Ectodermal cell (in vitro differentiated cells): ENCODE measurements around the gene BEX3.
"Not testable (repeated sequence)": the region's sequence is repeated elsewhere in the genome, so short reads cannot be mapped to it uniquely, and the experiment has no call there.

Source experiments
- H3K27ac ChIP-seq: 2 replicates; pipeline ENCODE4 v1.7.0; 2013; ENCODE audit warnings: mild to moderate bottlenecking, low read depth, low read length; ENCODE audit not compliant: insufficient read depth, poor library complexity, severe bottlenecking
- H3K27me3 ChIP-seq: 2 replicates; pipeline ENCODE4 v1.7.0; 2013; ENCODE audit warnings: mild to moderate bottlenecking, low read length; ENCODE audit not compliant: insufficient read depth, control insufficient read depth, poor library complexity, severe bottlenecking
- H3K36me3 ChIP-seq: one replicate; pipeline ENCODE4 v1.7.0; 2013; ENCODE audit warnings: low read length; ENCODE audit not compliant: control insufficient read depth, insufficient read depth
- H3K4me1 ChIP-seq: one replicate; pipeline ENCODE4 v1.7.0; 2013; ENCODE audit warnings: low read length; ENCODE audit not compliant: control insufficient read depth, insufficient read depth
- H3K4me3 ChIP-seq: 2 replicates; pipeline ENCODE4 v1.7.0; 2013; ENCODE audit warnings: low read depth, low read length, control low read depth; ENCODE audit not compliant: insufficient read depth
- H3K9me3 ChIP-seq: 2 replicates; pipeline ENCODE4 v1.7.0; 2013; ENCODE audit warnings: mild to moderate bottlenecking, low read length, moderate library complexity; ENCODE audit not compliant: control insufficient read depth
- WGBS, 2 experiments: methylation state at CpG; one replicate each; pipeline ENCODE4 v1.1.7; 2013; ENCODE audit warnings: missing lambda C conversion rate in 2 of 2; 5-methylcytosine and 5-hydroxymethylcytosine counted together

Gene BEX3

DNA sequence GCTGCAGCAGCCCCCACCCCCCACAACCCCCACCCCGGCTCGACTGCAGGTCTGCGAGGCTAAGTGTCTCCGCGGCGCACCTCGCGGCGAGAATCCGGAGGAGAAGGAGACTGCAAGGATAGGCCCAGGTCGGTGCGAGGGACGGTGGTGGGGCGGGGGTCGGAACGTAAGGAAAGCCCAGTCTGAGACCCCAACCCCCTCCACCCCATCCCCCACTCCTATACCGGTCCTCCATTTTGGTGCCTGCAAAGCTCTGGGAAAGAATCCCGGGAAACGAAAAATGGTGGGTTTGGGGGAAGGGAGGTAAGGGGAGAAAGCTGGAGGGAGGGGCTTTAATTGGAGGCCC, 614 bp downstream of the BEX3 start:
- Histone ChIP-seq H3K4me3 (peak overlapping the region; percentile 72), H3K9me3 (no peaks in the 10 kb centered on the region), H3K4me1 (no peaks in the 10 kb centered on the region), H3K27ac (peak overlapping the region; percentile 55), H3K27me3 (no peaks in the 10 kb centered on the region), H3K36me3 (no peaks in the 10 kb centered on the region)
- WGBS, 2 experiments: 0% methylated on average over 9 to 10 of the region's 19 CpGs

DNA sequence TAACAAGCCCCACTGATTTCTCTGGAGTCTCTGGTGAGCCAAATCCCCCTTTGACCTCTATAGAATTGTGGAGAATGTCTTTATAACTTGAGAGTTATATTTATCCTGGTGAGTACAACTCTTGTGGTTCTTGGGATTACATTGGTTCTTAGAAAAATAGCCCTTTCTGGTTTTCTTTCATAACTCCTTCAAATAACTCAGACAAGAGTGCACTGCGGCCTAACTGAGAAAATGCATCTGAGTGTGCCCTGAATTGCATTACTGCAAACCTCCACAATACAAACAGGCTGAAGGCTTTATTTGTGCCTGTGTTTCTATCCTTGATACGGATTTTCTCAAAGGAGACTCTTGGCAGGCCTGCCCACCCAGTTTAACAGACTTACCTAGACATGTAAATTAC, 2.7 kb downstream of the BEX3 start:
- Histone ChIP-seq H3K4me3 (no peak overlapping the region), H3K9me3 (no peaks in the 10 kb centered on the region), H3K27ac (no peak overlapping the region), H3K4me1 (no peaks in the 10 kb centered on the region), H3K27me3 (no peaks in the 10 kb centered on the region), H3K36me3 (no peaks in the 10 kb centered on the region)
- WGBS, 2 experiments: 88 to 89% methylated on average over 1 to 2 of the region's 2 CpGs

DNA sequence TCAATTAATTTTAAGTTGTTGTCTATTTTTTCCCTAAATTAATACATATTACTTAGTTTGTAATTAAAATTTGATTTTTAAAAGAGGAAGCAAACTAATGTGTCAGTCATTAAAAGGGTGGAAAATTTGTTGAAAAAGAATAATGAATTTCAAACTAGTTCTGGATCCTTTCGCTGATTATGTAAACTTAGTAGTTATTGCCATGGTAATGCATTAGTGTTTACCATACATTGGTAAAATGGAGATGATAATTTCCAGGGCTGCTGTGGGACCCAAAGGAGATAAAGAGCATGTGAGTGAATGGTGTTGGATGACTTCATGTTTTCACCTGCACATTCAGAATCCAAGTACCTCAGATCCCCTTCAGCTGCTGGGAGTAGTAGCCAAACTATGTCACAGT, 6.5 kb downstream of the BEX3 start:
- Histone ChIP-seq H3K27ac (no peak overlapping the region), H3K27me3 (no peaks in the 10 kb centered on the region), H3K4me3 (no peak overlapping the region), H3K4me1 (no peaks in the 10 kb centered on the region), H3K9me3 (no peaks in the 10 kb centered on the region), H3K36me3 (no peaks in the 10 kb centered on the region)
- 96 to 100% methylated on average over 1 of the region's 1 CpG for WGBS, 2 experiments

DNA sequence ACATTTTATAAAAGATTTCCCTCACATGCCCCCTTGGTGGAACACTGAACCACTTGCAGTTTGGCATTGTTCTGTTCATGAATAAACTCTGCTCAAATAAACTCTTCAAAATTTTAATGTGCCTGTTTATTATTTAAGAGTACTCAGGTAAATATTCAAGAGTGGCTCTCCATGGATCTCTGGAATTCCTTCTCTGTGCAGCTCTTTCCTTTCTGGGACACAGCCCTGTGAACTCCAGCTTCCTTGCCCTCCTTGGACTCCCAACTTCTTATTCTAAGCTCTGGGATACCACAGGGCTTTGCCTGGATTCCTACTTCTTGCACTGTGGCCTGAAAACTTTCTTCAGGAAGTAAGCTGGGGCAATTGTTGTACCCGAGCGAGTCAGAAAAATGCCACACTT, 8.3 kb downstream of the BEX3 start:
- no peak overlapping the region for H3K4me3 ChIP-seq
- H3K27me3 ChIP-seq: no peaks in the 10 kb centered on the region
- WGBS, 2 experiments: 92 to 93% methylated on average over 2 of the region's 2 CpGs
- H3K36me3 ChIP-seq: no peaks in the 10 kb centered on the region
- H3K4me1 ChIP-seq: no peaks in the 10 kb centered on the region
- H3K27ac ChIP-seq: no peak overlapping the region
- no peaks in the 10 kb centered on the region for H3K9me3 ChIP-seq

DNA sequence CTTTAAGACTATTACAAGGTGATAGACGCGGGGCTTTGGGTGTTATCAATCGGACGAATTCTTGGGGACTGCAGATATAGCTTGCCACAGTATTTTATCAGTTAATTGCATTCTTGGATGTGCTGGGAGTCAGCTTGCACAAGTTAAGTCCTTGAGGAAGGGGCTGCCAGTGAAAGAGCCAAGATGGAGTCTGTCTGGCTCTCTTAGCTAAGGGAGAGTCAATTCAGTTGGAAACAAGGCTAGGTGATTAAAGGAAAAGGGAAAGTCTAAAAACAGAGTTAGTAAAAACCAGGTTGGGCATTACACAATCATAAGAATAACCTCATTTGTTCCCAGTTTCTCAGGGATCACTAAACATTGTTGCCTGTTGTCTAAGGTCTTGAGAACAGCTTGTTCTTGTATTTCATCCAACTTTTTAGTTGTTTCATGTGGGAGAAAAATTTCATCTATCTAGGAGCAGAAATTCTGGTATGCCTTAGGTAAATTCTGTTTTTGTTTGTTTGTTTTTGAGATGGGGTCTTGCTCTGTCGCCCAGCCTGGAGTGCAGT, 9.0 kb downstream of the BEX3 start:
- not testable (repeated sequence) for H3K27me3 ChIP-seq, H3K27ac ChIP-seq, H3K4me3 ChIP-seq, H3K9me3 ChIP-seq, H3K36me3 ChIP-seq, H3K4me1 ChIP-seq
- WGBS, 2 experiments: 100% methylated on average over 1 of the region's 5 CpGs; no CpG with 5 or more reads in 1 of the 2 experiments

DNA sequence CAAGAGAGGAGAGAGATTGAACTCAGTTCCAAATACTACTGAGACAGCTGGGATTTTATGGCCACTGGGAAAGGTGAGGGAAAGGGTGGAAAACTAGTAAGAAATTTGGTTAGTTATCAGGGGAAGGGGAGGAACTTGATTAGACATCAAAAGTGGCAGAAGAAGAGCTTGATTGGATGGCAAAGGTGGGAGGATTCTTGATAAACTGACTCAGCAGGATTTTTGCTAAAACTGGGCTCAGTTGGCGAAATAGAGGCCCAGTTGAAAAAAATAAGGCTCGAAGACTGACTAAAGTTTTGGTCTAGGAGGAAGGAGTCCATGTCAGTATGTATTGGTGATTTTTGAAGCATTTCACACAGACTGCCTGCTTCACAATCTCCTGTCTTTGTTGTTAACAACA, 10.0 kb downstream of the BEX3 start:
- Histone ChIP-seq H3K36me3 (no peaks in the 10 kb centered on the region), H3K27ac (no peak overlapping the region), H3K9me3 (no peaks in the 10 kb centered on the region), H3K27me3 (no peaks in the 10 kb centered on the region), H3K4me1 (no peaks in the 10 kb centered on the region), H3K4me3 (no peak overlapping the region)
- 93 to 100% methylated on average over 2 of the region's 2 CpGs for WGBS, 2 experiments

DNA sequence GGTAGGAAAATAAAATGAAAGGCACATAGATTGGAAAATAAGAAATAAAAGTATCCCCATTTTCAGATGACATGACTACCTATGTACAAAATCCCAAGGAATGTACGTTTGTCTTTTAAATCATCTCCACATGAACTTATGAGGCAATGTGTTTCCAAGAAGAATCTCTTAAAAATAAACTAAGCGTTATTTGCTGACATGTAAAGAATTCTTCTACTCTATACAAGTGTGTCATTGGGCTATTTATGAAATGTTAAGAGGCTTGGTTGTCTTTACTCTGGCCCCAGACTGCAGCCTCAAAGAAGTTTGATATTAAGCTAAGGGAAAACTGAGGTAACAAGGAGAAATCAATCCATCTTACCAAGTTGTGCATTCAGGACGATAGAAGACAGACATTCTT, 17.1 kb downstream of the BEX3 start:
- no peaks in the 10 kb centered on the region for H3K9me3 ChIP-seq
- H3K4me1 ChIP-seq: no peaks in the 10 kb centered on the region
- no peaks in the 10 kb centered on the region for H3K27me3 ChIP-seq
- no peaks in the 10 kb centered on the region for H3K36me3 ChIP-seq
- 80 to 83% methylated on average over 2 of the region's 3 CpGs for WGBS, 2 experiments
- no peak overlapping the region for H3K27ac ChIP-seq
- no peak overlapping the region for H3K4me3 ChIP-seq

DNA sequence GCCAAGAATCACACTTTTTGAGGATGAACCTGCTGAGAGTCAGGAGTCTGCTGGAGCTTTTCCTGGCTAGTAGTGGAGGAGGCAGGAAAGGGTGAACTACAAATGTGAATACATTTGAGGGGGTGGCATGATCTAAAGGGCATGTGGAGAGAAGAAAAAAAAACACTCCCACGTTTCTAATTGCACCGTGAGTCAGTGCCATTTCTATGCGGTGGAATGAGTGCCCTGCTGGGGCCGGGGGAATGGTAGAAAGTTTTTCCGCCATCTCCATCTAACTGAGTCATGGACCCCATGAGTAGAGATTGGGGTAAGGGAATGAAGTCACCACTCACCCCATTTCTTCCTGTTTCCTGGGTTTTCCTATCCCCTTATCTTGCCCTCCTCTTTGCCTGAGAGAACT, 19.8 kb downstream of the BEX3 start:
- Histone ChIP-seq H3K4me3 (no peak overlapping the region), H3K9me3 (no peaks in the 10 kb centered on the region), H3K4me1 (no peaks in the 10 kb centered on the region), H3K27me3 (no peaks in the 10 kb centered on the region), H3K36me3 (no peaks in the 10 kb centered on the region), H3K27ac (no peak overlapping the region)
- WGBS, 2 experiments: 83 to 93% methylated on average over 3 to 5 of the region's 5 CpGs

DNA sequence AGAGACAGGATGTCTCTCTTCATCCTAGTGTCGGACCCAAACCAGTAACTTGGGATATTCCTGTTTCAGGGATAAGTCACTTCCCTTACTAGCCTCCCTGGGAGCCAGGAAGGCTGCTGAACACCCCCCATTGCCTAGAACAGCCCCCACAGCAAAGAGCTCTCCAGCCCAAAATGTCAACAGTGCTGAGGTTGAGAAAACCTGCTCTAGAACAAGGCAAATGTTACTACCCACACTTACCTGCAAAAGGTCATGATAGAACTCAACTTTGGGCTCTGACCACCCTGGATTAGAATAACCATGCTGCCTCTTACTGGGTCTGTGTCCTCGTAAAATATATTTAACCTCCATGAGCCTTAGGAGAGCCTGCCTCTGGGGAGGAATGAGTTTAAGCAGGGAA, 20.3 kb downstream of the BEX3 start:
- Histone ChIP-seq H3K27me3 (no peaks in the 10 kb centered on the region), H3K4me3 (no peak overlapping the region), H3K36me3 (no peaks in the 10 kb centered on the region), H3K9me3 (no peaks in the 10 kb centered on the region), H3K4me1 (no peaks in the 10 kb centered on the region), H3K27ac (no peak overlapping the region)
- 83% methylated on average over 1 to 2 of the region's 2 CpGs for WGBS, 2 experiments

DNA sequence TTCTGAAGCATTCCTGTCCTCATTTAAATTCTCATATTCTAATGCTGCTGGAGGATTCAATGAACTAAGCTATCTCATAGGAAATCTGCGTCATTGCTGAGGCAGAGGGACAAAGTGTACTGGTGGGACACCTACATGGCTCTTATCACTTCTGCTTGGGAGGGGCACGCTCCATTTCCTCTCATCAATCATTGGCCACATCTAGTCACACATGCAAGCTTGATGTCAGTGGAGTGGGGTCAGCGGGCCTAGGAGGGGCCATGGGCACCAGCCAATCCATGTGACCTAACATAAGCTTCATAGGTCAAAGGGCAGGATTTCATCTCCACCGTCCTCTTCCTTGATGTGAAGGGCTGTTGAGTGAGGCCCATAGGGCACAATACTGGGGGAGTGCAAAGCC, 21.4 kb downstream of the BEX3 start:
- no peaks in the 10 kb centered on the region for H3K36me3 ChIP-seq
- H3K27ac ChIP-seq: no peak overlapping the region
- no peaks in the 10 kb centered on the region for H3K9me3 ChIP-seq
- H3K4me1 ChIP-seq: no peaks in the 10 kb centered on the region
- no peaks in the 10 kb centered on the region for H3K27me3 ChIP-seq
- WGBS, 2 experiments: 88 to 100% methylated on average over 3 to 4 of the region's 4 CpGs
- no peak overlapping the region for H3K4me3 ChIP-seq

DNA sequence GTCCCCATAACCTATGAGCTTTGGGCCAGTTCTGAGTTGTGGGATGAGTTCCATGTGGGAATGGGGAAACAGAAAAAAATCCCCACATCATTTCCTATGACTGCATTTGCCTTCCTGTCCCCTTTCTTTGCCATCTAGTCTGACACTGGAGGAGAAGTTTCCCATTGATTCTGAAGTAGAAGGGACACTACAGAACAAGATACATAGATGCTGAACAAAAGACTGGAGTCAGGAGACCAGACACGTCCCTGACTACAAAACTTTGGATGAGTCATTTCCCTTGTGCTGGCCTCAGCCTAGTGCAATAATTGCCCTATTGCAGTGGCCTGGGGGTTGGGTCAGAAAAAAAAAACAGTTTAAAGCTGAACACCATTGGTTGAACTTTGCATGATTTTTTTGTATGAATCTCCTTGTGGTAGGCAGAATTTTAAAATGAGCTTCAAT, 22.1 kb downstream of the BEX3 start:
- Histone ChIP-seq H3K4me1 (no peaks in the 10 kb centered on the region), H3K27ac (no peak overlapping the region), H3K9me3 (no peaks in the 10 kb centered on the region), H3K36me3 (no peaks in the 10 kb centered on the region), H3K4me3 (no peak overlapping the region), H3K27me3 (no peaks in the 10 kb centered on the region)
- WGBS, 2 experiments: 56 to 69% methylated on average over 1 of the region's 1 CpG
